Adrenal gland (tissue), 5 donors: ENCODE measurements around the gene CA5A.
"Not testable (repeated sequence)": the region's sequence is repeated elsewhere in the genome, so short reads cannot be mapped to it uniquely, and the experiment has no call there.

ENCODE experiments used
- POLR2A ChIP-seq, 2 donors: fragments of 450-650 bp; IDR thresholded peaks; one replicate each; pipeline ENCODE4 v1.6.1; 2017; ENCODE audit warnings: antibody characterized with exemption in 2 of 2, mild to moderate bottlenecking in 2 of 2, moderate library complexity in 1 of 2
- TF ChIP-seq, protein P1 (sequence below), 6 experiments: fragments of 450-650 bp in 4 of 6; fragments of 200-600 bp in 2 of 6; sonication (generic) in 1 of 6; IDR thresholded peaks; 1 replicate in 5 of 6; 2 replicates in 1 of 6; pipeline versions ENCODE4 v1.5.1 to v1.8.0; 2016 to 2021; ENCODE audit warnings: antibody characterized with exemption in 6 of 6, mild to moderate bottlenecking in 2 of 6, moderate library complexity in 1 of 6
- donor health status: DM: no; HTN: no; CAD: no.

DNA sequence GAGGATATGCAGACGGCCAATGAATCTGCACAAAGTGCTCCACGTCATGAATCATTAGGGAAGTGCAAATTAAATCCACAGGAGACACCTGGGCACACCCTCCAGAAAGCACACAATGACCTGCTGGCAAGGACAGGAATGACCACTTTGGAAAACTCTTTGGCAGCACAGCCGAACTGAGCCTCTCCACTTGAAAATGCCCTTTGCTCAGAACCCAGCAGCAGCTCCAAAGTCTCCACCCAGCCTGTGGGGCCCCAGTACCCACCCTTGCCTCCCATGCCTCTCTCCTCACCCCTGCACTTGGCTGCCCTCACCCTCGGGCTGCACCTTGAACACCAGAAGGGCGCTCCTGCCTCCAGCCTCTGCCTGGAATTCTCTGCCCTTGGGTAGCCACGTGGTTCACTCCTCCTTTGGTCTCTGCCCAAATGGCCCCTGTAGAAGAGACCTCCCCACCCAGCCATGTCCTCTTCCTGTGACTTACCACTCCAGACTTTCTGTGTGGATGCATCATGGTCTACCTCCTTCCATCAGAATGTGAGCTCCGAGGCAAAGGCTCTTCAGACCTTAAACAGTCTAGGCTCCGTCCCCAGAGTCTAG is 50.9 kb downstream of the CA5A start:
- TF ChIP-seq, protein P1, sequence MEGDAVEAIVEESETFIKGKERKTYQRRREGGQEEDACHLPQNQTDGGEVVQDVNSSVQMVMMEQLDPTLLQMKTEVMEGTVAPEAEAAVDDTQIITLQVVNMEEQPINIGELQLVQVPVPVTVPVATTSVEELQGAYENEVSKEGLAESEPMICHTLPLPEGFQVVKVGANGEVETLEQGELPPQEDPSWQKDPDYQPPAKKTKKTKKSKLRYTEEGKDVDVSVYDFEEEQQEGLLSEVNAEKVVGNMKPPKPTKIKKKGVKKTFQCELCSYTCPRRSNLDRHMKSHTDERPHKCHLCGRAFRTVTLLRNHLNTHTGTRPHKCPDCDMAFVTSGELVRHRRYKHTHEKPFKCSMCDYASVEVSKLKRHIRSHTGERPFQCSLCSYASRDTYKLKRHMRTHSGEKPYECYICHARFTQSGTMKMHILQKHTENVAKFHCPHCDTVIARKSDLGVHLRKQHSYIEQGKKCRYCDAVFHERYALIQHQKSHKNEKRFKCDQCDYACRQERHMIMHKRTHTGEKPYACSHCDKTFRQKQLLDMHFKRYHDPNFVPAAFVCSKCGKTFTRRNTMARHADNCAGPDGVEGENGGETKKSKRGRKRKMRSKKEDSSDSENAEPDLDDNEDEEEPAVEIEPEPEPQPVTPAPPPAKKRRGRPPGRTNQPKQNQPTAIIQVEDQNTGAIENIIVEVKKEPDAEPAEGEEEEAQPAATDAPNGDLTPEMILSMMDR (IDR thresholded peaks at IDR 0.05), result not testable (repeated sequence)
- TF ChIP-seq POLR2A (IDR thresholded peaks at IDR 0.05), result not testable (repeated sequence)
